ENCODE data around the gene PLA2G3.
"Not testable (repeated sequence)": the region's sequence is repeated elsewhere in the genome, so short reads cannot be mapped to it uniquely, and the experiment has no call there.

Gene PLA2G3

GRCh38 chr22:31118046-31118820 is 22.1 kb downstream of the PLA2G3 start:
- no peak overlapping the region for H3K4me2 ChIP-seq (ENCODE audit: low read depth, low read length, poor library complexity, severe bottlenecking)

GRCh38 chr22:31112547-31113091 is 27.7 kb downstream of the PLA2G3 start:
- not testable (repeated sequence) for H3K4me3 ChIP-seq (ENCODE audit: insufficient read depth, low read length, poor library complexity, severe bottlenecking); H4K20me1 ChIP-seq (ENCODE audit: low read depth, low read length); H3K36me3 ChIP-seq (ENCODE audit: low read length); H3K27ac ChIP-seq (ENCODE audit: low read depth, low read length); H2AFZ ChIP-seq (ENCODE audit: low read depth, low read length, severe bottlenecking); H3F3A ChIP-seq (ENCODE audit: insufficient read depth); H3K9ac ChIP-seq (ENCODE audit: low read length); H3K4me2 ChIP-seq (ENCODE audit: low read depth, low read length, poor library complexity, severe bottlenecking); H3K9me2 ChIP-seq (replicated peaks; ENCODE audit: insufficient read depth, low read length); H3K9me3 ChIP-seq (ENCODE audit: insufficient read depth, low read length); H3K79me2 ChIP-seq (ENCODE audit: insufficient read depth, low read length); H3K27me3 ChIP-seq (ENCODE audit: low read length)

More at GRCh38 chr22:31118046-31118820, 22.1 kb downstream of the PLA2G3 start:
- Histone ChIP-seq H4K20me1 (ENCODE audit: low read depth, low read length) (no peaks in the 10 kb centered on the region), H3K9me2 (replicated peaks; ENCODE audit: insufficient read depth, low read length) (no peaks in the 10 kb centered on the region), H2AFZ (ENCODE audit: low read depth, low read length, severe bottlenecking) (no peak overlapping the region), H3K9me3 (ENCODE audit: insufficient read depth, low read length) (no peaks in the 10 kb centered on the region), H3K4me3 (ENCODE audit: insufficient read depth, low read length, poor library complexity, severe bottlenecking) (no peak overlapping the region), H3K27me3 (ENCODE audit: low read length) (no peaks in the 10 kb centered on the region), H3K9ac (ENCODE audit: low read length) (no peak overlapping the region), H3K36me3 (ENCODE audit: low read length) (no peaks in the 10 kb centered on the region), H3K79me2 (ENCODE audit: insufficient read depth, low read length) (no peaks in the 10 kb centered on the region), H3F3A (ENCODE audit: insufficient read depth) (no peaks in the 10 kb centered on the region), H3K27ac (ENCODE audit: low read depth, low read length) (no peak overlapping the region)
- TF ChIP-seq CTCF (IDR thresholded peaks at IDR 0.05; ENCODE audit: insufficient read depth, low read length, poor library complexity, severe bottlenecking) = no peak
- no peak for TF ChIP-seq EZH2phosphoT487 (conservative IDR thresholded peaks at IDR 0.05; ENCODE audit: low read length)

GRCh38 chr22:31107894-31108218 is 32.5 kb downstream of the PLA2G3 start:
- H3K9me2 ChIP-seq (replicated peaks; ENCODE audit: insufficient read depth, low read length) = no peaks in the 10 kb centered on the region
- H3K4me3 ChIP-seq (ENCODE audit: insufficient read depth, low read length, poor library complexity, severe bottlenecking) = peak overlapping the region; percentile 63
- peak overlapping the region; percentile 78 for H2AFZ ChIP-seq (ENCODE audit: low read depth, low read length, severe bottlenecking)
- H3K27ac ChIP-seq (ENCODE audit: low read depth, low read length) = no peak overlapping the region
- H3K4me2 ChIP-seq (ENCODE audit: low read depth, low read length, poor library complexity, severe bottlenecking) = peak overlapping the region; percentile 78
- H3K9ac ChIP-seq (ENCODE audit: low read length) = peak overlapping the region; percentile 51
- no peaks in the 10 kb centered on the region for H3K9me3 ChIP-seq (ENCODE audit: insufficient read depth, low read length)
- H3K79me2 ChIP-seq (ENCODE audit: insufficient read depth, low read length) = no peaks in the 10 kb centered on the region
- H3K36me3 ChIP-seq (ENCODE audit: low read length) = no peaks in the 10 kb centered on the region
- H3F3A ChIP-seq (ENCODE audit: insufficient read depth) = no peaks in the 10 kb centered on the region
- TF ChIP-seq CTCF (IDR thresholded peaks at IDR 0.05; ENCODE audit: insufficient read depth, low read length, poor library complexity, severe bottlenecking) (no peak), EZH2phosphoT487 (conservative IDR thresholded peaks at IDR 0.05; ENCODE audit: low read length) (no peak)
- H3K27me3 ChIP-seq (ENCODE audit: low read length) = no peaks in the 10 kb centered on the region
- no peaks in the 10 kb centered on the region for H4K20me1 ChIP-seq (ENCODE audit: low read depth, low read length)

- H3K4me3 ChIP-seq (ENCODE audit: insufficient read depth, low read length, poor library complexity, severe bottlenecking) = peak within 1 kb of the TSS; percentile 63
- H3K27ac ChIP-seq (ENCODE audit: low read depth, low read length) = no peak within 1 kb of the TSS
- H4K20me1 ChIP-seq (ENCODE audit: low read depth, low read length) = no peaks in the 10 kb centered on the region
These were observed 33.0 kb downstream of the PLA2G3 start, which contains the start of gene SELENOM for GRCh38 chr22:31107178-31107893. TSS of gene SELENOM (minus strand) at chr22:31107568. CDS start at chr22:31107505, 63 bp downstream.

More at GRCh38 chr22:31107178-31107893, 33.0 kb downstream of the PLA2G3 start, which contains the start of gene SELENOM:
- Histone ChIP-seq H3F3A (ENCODE audit: insufficient read depth) (no peaks in the 10 kb centered on the region), H3K9me3 (ENCODE audit: insufficient read depth, low read length) (no peaks in the 10 kb centered on the region), H3K27me3 (ENCODE audit: low read length) (no peaks in the 10 kb centered on the region), H3K9me2 (replicated peaks; ENCODE audit: insufficient read depth, low read length) (no peaks in the 10 kb centered on the region), H2AFZ (ENCODE audit: low read depth, low read length, severe bottlenecking) (peak within 1 kb of the TSS; percentile 78), H3K36me3 (ENCODE audit: low read length) (no peaks in the 10 kb centered on the region), H3K4me2 (ENCODE audit: low read depth, low read length, poor library complexity, severe bottlenecking) (peak within 1 kb of the TSS; percentile 78), H3K9ac (ENCODE audit: low read length) (peak within 1 kb of the TSS; percentile 51), H3K79me2 (ENCODE audit: insufficient read depth, low read length) (no peaks in the 10 kb centered on the region)
- TF ChIP-seq CTCF (IDR thresholded peaks at IDR 0.05; ENCODE audit: insufficient read depth, low read length, poor library complexity, severe bottlenecking) (peak; percentile 91), EZH2phosphoT487 (conservative IDR thresholded peaks at IDR 0.05; ENCODE audit: low read length) (no peak)
